Activated CD4-positive, alpha-beta T cell treated with anti-CD3 and anti-CD28 coated beads for 24 hours (primary cell): ENCODE data around the gene DAPP1.
"Not testable (repeated sequence)": the region's sequence is repeated elsewhere in the genome, so short reads cannot be mapped to it uniquely, and the experiment has no call there.

ENCODE experiments used
- DNase-seq, 2 donors: peaks; one replicate each; pipeline ENCODE4 v3.0.0-alpha.2; 2020; ENCODE audit warnings: low read depth in 2 of 2

The DAPP1 gene

DNA sequence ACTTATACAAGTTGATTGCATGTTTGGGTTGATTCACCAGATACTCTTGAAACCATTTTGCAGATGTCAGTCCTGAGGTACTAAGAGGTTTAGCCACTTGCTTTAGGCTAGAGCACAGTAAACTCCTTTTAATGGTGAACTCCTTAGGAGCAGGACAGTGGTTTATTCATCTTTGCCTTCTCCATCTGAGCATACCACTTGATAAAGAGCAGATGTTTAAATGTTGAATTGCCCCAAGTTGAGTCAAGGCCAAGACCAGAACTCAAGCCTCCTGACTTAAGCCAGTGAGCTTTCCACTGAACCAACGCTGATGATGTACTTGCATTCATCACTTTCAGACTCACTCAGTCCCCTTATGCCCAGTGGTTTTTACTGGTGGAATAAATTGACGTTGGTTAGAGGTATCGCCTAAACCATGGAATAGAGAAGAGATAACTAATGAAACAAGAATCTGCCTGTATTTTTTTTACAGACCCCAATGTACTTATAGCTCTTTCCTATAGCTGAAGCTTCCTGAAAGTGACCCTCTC, 7.5 kb downstream of the DAPP1 start:
- no peak for DNase-seq

DNA sequence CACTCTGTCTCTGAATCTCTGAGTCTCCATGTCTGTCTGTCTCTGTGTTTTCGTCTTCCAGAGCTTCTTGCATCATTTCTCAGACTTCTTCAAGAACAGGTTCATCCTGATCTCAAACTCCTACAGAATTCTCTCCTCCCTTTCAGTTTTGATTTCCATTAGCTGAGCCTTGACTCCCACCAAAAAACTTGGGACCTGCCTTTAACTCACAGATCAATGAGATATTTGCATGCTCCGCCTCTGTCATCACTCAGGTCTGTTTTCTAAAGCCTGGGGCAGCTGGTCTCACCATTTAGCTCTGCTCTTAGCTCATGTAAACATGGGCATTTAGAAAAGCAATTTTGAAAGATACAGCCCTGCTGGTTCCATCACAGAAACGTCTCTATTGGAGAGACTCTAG, 8.6 kb downstream of the DAPP1 start:
- DNase-seq = no peak

- DNase-seq = no peak
Observed at GRCh38 chr4:99826016-99826415, 9.4 kb downstream of the DAPP1 start.

GRCh38 chr4:99827454-99827853, 10.8 kb downstream of the DAPP1 start:
- no peak for DNase-seq

DNA sequence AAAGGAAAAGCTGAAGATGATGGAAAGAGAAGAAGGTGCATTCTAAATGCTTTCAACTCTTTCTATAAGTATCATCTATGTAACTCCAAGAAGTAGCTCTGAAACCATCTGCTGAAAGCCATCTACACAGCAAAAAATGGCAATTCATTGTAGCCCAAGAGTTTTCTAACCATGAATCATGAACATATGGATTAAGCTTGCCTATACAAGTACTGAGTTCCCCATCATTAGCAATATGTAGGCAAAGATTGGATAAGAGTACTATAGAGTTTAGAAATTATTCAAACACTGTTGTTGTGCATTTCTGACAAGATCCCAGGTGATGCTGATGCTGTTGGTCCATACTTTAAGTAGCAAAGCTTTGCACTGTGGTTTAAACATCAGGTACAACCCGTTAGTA, 11.2 kb downstream of the DAPP1 start:
- no peak for DNase-seq

DNA sequence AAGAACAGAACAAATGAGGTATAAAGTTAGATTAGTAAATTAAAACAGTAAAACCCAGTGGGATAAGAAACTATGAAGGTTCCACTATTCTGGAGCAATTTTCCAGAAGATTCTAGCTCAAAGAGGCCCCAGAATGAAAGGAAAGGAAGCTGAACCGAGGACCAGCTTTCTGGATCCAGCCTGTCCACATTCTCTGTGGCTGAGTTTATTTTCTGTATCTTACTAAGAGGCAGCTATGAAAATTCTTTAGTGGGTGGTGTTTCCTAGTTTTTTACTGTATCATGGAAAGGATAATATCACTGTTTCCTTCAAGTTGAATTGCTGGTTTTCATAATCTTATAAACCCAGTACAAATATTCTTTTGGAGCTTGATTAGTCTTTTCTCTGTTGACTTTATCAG, 11.8 kb downstream of the DAPP1 start:
- no peak for DNase-seq

DNA sequence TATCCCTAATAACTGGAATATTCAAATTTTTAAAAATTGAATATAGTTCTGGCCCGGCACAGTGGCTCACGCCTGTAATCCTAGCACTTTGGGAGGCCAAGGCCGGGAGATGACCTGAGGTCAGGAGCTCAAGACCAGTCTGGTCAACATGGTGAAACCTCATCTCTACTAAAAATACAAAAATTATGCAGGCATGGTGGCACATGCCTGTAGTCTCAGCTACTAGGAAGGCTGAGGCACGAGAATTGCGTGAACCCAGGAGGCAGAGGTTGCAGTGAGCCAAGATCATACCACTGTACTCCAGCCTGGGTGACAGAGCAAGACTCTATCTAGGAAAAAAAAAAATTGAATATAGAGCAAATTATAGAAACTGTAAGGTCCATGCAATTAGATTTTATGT, 13.4 kb downstream of the DAPP1 start:
- not testable (repeated sequence) for DNase-seq

GRCh38 chr4:99832321-99832720, 15.7 kb downstream of the DAPP1 start:
- no peak for DNase-seq

DNA sequence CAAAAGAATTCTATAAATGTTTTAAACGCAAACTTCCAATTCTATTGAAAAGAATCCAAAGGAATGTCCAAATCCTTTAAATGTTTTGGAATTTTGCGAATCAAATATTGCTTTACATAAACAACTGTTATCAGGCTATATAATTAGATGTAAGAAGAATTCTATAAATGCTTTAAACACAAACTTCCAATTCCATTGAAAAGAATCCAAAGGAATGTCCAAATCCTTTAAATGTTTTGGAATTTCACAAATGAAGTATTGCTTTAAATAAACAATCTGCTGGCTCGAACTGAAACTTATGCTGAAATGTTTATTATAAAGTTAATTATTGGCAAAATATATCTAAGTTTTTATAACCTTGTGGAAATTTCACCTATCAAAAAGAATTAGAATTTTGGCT, 16.1 kb downstream of the DAPP1 start:
- DNase-seq = no peak

- no peak for DNase-seq
Observed at GRCh38 chr4:99833756-99834155, 17.1 kb downstream of the DAPP1 start.

DNA sequence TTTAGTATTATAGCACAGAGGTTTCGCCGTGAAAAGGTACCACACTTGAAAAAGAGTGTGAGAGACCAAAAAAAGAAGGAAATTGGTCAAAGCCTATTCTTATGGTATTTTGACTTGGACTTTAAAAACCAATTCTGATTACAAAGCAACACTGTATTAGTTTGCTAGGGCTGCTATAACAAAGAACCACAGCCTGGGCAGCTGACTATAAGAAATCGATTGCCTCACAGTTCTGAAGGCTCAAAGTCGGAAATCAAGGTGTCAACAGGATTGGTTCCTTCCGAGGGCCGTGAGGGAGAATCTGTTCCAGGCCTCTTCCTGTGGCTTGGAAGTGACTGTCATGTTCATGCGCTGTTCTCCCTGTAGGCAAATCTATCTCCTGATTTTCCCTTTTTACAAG, 17.9 kb downstream of the DAPP1 start:
- no peak for DNase-seq

GRCh38 chr4:99835942-99836341, 19.3 kb downstream of the DAPP1 start:
- no peak for DNase-seq

DNA sequence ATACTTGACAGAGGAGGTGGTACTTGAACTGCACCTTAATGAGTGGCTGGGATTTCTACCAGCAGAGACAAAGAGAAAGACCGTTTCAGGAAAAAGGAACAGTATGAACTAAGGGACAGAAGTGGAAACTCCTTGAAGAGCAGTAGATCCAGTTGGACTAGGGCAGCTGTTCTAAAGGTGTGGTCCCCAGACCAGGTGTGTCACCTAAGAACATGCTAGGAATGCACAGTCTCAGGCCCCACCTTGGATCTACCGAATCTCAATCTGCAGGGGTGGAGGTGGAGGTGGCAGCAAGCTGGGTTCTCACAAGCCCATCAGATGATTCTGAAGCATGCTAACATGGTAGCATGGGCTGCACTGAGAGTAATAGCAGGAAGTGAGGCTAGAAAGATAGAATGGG, 22.3 kb downstream of the DAPP1 start:
- no peak for DNase-seq

DNA sequence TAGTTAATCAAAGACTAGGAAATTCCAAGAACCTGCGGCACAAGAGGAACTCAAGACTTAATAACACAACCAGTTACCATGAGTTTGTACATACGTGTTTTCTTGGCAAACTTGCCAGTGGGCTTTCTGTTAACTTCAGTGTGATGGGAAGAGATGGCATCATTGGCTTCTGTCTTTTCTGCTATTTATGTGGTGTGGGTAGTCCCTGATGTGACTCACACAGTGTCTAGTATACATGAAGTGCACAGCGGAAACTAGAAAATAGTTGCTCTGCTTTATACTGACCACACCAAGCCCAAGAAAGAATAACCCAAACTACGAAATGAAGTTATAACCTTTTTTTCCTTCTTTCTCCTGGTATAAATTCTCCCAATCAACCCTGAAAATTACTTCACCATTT, 24.5 kb downstream of the DAPP1 start:
- no peak for DNase-seq

- DNase-seq = no peak
Observed at GRCh38 chr4:99843413-99843812, 26.8 kb downstream of the DAPP1 start.

DNA sequence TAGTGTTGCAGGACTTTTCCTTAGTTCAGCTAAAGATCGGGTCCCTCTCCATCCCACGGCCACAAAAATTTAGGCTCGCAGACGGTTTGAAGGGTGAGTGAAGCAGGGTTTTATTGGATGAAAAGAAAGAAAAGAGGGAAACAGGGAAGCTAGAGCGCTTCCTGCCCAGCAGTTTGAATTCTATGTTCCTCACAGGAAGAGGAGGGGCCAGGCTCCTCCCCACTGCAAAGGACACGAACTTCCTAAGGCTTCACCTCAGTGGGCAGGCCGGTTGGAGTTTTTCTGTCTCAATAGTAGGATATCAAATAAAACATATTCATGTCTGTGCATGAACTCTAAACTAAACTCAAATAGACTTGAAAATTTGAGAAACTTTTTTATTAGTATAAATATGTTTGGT, 27.4 kb downstream of the DAPP1 start:
- DNase-seq = no peak

GRCh38 chr4:99845179-99845578, 28.6 kb downstream of the DAPP1 start:
- DNase-seq = no peak

GRCh38 chr4:99845708-99846469, 29.3 kb downstream of the DAPP1 start:
- DNase-seq = no peak

GRCh38 chr4:99846891-99847290, 30.3 kb downstream of the DAPP1 start:
- no peak for DNase-seq

GRCh38 chr4:99847362-99847976, 30.8 kb downstream of the DAPP1 start:
- no peak for DNase-seq

- DNase-seq = no peak
Observed at GRCh38 chr4:99848591-99849001, 32.0 kb downstream of the DAPP1 start.

DNA sequence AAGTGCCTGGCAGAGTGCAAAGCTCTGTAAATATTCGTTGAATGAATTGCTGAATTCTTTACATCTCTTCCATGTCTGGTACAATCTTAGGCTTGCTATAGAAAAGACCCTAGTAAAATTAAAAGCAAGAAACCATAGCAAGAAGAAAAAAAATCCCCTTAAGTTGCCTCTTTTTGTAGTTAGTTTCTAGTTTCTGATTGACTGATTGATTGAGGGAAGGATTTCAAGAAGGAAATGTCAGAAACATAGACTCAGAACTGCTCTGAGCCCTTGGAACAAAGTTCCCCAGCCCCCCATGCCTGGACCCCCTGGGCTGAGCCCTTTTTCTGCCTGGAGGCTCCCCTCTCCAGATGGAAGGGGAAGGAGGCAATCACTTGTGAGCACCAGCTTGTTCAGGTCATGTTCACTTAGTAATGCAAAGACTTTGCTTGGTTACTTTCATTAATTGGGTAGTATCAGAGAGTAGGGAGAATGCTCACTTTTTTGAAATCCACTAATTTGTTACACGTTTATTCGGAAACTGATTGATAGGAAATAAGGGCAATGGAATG, 35.6 kb downstream of the DAPP1 start:
- DNase-seq = no peak

DNA sequence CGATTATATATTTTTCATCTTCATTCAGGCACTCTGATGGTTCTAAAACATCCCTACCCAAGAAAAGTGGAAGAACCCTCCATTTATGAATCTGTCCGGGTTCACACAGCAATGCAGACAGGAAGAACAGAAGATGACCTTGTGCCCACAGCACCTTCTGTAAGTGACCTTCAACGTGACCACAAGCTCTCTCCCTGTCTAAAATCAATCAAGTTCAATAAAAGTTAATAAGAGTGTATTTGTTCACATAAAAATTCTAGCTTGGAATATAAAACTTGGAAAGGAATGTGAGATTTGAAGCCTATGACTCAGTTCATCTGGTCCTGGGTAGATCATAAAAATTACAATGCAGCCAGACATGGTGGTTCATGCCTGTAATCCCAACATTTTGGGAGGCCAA, 36.6 kb downstream of the DAPP1 start:
- DNase-seq = no peak
